Kidney capillary endothelial cell (primary cell): Measurements from ENCODE around the gene IL32.

Experiments
- DNase-seq: peaks from one replicate; pipeline ENCODE4 v3.0.0-alpha.2; 2018; ENCODE audit warnings: low spot score

Gene IL32

DNA sequence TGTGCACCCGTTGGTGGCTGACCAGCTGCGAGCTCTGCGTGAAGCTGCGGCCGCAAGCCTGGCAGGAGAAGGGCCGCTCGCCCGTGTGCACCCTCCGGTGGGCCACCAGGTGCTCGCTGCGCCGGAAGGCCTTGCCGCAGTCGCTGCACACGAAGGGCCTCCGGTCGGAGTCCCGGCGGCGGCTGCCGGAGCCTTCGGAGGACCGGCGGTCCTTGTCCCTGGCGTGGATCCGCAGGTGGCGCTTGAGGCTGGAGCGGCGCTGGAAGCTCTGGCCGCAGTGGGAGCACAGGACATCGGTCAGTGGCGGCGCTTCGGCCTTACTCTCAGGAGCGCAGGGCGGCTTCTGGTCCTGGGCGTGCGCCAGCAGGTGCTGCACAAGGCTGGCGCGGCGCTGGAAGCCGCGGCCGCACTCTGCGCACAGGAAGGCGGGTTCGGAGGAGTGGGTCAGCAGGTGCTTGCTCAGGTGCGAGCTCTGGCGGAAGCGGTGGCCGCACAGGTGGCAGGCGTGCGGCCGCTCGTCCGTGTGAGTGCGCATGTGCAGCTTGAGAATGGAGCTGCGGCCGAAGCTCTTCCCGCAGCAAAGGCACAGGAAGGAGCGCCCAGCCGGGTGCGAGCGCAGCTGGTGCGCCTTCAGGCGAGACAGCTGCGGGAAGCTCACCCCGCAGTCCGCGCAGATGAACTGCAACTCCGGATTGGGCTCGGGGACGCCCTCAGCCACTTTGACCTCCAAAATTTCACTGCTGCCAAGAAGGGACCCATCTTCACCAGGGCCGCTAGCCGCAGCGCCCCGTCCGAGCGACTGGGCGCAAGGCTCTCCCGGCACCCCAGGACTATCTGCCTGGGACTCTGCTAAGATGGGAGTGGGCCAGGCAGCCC lies 24.5 kb downstream of the IL32 start:
- no peak for DNase-seq

DNA sequence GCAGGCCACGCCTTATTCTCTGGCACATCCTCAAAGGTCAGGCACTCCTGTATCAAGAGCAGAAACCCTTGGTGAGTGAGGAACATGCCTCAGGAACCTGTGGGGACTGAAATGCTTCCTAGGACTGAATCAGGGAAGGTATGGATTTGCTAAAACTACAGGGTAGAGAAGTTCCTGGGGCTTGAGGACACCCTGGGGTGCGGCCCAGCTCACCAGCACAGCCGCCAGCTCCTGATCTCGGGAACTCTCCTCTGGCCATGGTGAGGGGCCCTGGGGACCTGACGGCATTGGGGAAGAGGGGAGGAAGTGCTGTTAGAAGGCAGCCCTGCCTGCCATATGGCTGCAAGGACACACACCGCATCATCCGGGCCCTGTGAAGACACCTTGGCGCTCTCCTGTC lies 26.1 kb downstream of the IL32 start:
- no peak for DNase-seq

DNA sequence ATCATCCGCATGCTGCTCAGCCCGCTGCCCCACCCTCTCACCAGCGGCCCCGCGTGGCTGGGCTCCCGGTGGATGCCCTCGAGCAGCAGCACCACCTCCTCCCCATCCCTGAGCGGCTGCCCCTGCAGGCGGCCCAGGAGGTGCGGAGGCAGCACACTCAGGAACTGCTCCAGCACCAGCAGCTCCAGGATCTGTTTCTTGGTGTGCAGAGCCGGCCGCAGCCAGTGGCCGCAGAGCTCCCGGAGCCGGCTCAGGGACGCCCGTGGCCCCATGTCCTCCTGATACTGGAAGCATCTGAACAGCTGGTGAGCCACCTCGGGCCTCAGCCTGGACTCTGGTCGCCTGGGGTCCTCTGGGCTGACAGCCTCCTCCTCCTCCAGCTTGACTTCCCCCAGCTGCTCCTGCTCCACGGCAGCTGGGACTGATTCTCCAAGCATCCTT lies 27.1 kb downstream of the IL32 start:
- no peak for DNase-seq

DNA sequence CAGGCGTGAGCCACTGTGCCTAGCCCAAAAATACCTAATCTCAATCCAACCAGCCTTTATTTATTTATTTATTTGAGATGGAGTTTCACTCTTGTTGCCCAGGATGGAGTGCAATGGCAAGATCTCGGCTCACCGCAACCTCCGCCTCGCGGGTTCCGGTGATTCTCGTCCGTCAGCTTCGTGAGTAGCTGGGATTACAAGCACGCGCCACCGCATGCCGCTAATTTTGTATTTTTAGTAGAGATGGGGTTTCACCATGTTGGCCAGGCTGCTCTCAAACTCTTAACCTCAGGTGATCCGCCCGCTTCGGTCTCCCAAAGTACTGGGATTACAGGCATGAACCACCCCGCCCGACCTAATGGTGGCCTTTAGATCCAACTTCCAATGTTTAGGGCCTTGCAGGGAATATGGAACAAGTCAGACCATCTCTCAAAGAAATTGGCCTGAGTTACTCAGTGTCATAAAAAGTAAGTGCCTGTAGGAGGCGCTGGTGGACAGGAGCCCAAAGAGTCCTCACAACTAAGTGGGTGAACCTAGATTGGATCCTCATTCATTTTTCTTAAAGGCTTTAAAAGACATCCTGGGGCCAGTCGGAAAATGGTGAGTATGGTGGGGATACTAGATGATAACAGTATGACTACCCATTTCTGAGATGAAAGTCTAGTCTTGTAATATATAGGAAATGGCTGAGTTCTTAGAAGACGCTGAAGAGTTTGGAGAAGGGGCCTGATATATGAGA lies 29.0 kb downstream of the IL32 start:
- DNase-seq = peak; percentile 69

DNA sequence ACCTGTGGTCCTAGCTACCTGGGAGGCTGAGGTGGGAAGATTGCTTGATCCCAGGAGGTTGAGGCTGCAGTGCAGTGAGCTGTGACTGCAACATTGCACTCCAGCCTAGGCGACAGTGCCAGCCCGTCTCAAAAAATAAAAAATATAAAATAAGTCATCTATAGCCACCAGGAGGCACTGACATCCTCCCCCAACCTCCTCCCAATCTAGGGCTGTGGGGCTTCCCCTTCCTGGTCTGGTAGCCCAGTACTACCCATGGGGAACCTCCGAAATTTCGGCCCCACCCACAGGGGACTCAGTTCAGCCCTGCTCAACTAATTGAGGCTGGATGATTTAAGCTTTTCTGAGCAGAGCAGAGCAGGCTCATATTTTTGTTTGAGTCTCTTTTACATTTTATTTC lies 30.4 kb downstream of the IL32 start:
- no peak for DNase-seq

DNA sequence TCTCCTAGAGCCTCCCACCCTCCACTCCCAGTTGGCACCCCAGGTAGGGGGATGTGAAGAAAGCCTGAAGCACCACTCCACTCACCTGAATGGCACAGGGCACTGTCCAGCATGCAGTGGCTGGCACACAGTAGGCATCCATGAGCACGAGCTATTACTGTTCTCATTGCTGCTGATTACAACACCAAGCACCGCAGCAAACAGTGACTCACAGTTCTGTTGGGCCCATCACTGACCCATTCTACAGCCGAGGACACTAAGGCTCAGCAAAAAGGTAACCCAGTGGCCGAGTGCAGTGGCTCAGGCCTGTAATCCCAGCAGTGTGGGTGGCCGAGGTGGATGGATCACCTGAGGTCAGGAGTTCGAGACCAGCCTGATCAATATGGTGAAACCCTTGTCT lies 30.9 kb downstream of the IL32 start:
- DNase-seq = no peak

DNA sequence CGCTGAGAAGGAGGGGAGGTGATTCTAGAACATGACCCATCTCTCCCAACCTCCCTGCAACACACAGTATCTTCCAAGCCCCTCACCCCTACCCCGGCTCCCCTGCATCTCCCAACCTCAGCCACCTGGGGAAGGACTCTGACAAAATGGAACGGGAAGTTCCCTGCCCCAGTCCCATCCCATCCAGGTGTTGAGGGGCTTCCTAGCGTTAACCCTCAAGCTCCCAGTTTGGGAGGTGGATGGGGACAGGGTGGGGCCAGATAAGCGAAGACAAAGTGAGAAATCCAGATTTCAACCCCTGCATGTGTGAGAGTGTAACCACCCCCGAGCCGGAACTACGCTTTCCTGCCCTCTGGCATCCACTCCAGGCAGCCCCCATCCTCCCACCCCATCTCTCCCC lies 31.8 kb downstream of the IL32 start:
- no peak for DNase-seq

DNA sequence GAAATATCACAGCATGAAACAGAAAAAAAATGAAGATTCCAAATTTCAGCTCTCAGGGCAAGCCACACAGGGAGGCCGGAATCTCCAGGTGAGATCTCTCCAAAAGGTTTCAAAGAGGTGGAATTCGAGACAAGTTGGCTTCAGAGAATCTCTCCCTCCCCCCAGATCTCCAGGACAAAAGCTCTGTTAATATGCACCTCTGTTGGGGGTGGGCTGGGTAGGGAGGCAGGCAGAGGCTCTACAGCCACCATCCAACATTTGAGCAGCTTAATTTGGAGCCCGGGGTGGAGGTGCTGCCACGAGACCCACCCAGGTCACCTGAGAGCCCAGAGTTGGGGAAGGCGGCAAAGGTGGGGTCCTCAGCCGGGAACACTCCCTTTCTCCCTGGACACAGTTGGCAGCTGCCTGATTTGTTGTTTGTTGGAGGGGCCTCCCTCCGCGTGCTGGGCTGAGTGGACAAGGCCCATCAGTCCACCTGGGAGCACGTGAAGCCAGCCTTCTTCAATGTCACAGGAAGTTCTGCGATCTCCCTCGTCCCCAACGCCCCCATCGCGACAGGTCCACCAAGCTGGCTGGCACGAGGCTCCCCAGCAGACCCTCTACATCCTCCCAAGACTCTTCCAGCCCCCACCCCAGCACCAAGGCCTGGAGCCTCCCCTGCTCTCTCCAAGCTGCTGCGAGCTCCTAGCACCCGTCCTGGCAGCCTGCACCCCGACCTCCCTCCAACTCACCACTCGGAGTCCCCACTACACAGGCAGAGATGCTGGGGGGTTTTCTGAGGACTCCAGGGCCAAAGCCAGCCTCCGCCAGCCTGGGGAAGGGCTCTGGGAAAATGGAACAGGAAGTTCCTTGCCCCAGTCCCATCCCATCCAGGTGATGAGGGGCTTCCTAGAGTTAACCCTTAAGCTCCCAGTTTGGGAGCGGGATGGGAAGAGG lies 33.3 kb downstream of the IL32 start, which contains the start of gene ZSCAN10:
ZSCAN10 (minus strand) TSS at position 836 of the 936 bp plus-strand sequence. CDS start 6,357 bp downstream, outside the sequence.
- DNase-seq = no peak

DNA sequence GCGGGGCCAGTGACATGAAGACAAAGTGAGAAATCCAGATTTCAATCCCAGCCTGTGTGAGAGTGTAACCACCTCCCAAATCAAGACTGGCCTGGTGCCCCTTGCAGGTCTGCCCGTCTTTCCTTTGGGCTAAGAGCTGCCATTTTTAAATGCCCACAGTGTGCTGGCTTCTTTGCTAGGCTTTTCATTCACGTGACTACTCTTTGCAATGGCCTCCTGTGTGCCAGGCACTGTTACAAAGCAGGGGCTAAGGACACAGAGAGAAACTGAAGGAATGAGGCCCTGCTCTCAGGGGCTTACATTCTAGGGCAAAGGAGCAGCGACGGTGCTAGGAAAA lies 33.9 kb downstream of the IL32 start:
- no peak for DNase-seq

DNA sequence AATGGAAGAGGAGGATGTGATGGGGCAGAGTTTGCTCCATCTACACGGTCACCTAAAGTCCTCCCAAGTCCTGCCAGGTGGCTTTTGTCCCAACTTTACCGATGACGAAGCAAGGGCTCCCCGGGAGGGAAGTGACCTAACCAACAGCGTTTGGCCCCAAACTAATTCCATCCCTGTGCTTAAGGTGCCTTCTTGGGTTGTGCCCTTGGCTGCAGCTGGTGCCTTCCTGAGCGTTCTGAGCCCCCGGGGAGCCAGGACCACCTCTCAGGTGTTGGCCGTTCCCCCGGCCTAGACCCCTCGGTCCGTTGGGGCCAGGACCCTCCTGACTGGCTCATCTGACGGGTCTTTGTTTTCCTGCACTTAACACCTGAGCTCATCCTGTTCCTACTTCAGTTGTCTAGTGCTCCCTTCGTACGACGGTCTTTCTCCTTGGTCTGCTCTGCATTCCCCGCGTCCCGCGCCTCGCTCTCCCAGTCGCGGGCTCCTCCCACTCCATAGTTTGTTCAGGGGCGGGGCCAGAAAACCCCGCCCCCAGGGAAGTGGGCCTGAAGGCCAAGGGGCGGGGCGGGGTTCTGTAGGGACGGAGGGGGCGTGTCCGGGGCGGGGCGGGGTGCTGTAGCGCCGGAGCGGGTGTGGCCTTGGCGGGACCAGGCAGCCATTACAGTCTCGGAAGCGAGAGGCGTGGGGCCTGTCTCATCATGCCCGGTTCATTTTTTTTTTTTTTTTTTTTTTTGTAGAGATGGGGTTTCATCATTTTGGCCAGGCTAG lies 34.5 kb downstream of the IL32 start:
- DNase-seq = peak; percentile 81

DNA sequence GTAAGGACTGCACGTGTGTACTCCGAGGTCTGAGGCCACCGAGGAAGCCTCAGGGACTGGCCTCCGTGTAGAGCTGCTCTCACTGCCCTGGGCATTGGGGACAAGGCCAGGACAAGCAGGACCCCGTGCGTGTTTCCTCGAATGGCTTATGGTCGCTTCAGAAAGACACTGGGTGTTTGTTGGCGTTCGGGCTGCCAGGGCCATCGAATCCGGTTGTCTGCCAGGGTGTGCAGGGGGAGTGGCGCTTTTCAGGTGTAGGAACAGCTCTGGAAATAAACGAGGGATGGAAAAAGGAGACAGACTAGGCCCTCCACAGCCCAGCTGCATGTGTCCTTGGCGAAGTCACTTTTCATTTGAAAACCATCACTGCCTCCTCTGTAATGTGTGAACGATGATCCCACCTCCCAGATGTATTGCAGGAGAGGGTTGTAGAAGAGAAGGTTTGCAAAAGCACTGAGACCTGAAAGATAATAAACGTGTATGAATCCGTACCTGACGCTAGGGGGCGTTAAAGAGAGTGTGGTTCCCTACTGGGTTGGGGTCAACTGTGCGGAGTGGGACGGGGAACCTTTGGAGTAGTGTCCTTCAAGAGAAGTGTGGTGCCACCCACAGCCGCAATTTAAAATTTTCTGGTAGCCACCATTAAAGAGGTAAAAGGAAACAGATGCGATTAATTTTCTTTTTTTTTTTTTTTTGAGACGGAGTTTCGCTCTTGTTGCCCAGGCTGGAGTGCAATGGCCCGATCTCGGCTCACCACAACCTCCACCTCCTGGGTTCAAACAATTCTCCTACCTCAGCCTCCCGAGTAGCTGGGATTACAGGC lies 35.8 kb downstream of the IL32 start:
- DNase-seq = peak; percentile 64

DNA sequence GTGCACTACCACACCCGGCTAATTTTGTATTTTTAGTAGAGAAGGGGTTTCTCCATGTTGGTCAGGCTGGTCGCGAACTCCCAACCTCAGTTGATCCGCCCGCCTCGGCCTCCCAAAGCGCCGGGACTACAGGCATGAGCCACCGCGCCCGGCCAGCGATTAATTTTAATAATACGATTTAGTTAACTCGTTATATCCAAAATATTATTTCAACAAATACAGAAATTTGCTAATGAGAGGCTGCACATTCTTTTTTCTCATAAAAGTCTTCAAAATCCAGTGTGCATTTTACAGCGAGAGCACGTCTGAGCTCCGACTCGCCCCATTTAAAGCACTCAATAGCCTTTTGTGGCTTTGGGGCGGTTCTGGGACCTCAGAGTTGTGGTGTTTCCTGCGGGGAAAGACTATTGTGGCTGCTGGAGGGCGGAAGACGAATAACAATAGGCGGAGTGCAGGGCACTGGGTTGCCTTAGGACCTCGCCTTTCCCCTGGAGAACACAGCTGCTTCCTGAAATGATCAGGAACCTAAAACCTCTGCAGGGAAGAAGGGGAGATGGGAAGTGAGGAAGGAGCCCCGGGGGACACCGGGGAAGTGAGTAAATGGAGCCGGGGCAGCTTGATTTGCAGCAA lies 36.5 kb downstream of the IL32 start:
- DNase-seq = peak; percentile 88

DNA sequence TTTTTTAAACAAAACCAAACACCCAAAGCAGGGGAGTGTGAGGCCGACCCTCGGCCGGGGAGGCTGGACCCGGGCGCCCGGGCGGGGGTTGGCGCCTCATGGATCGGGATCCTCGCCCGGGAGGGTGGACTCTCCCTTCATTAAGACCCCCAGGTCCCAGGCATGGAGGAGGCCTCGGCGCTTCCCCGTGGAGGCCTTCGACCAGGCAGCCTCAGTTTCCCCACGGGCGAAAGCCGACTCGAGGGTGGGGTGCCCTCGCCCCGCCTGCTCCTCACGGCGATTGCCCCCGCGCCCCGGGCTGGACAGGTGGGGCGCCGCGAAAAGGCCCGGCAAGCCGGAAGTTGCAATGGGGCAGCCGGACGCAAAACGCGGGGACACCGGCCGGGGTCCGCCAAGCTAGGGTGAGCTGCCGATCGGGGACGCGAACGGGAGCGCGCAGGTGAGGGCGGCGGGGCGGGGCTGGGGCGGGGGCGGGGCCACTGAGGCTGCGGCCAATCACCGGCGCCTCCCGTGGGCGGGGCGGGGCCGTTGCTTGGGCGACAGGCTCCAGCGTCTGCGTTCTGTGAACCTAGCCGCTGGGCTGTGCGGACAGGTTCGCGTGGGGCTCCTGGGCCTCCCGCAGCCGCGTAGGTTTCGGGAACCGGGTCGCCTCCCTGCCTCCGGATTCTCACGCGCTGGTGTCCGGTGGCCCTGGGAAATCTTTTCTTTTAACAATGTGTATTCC lies 40.9 kb downstream of the IL32 start:
- DNase-seq = peak; percentile 59

DNA sequence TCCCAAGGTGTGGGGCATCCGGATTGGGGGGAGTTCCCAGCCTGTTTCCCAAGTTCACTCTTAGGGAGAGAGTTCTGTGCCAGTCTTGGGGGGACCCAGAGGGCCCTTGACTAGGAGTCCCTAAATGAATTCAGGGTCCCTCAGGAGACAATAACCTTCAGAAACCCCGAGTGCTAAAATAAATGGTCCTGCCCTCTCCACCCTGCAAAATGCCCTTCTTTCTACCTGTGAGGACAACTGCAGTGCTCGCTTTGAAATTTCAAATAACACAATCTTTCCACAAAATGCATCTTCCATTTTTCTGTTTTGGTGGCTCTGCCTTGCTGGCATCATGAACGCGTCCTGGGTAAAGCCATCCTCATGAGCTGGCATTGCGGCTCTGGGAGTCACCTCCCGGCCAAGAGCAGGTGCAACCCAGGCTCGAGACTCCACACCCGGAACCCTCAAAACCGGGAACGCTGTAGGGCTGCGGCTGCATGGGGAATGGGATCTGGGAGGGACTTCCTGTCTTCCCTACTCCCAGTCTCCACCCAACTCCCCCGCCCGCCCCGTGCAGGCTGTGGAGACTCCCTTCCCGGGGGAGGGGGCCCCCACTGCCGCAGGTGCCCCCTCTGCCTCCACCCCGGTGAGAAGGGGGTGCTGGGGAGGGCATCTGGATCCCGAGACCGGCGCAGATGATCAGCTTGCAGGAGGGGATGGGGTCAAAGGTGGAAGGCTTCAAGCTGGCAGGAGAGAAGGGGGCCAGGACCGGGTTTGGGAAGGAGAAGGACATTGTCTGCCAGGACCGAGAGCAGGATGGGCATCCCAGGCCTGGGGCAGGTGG lies 46.8 kb downstream of the IL32 start, which contains the start of gene ZNF205:
ZNF205 (plus strand) TSS at position 529 of the 823 bp plus-strand sequence. CDS start 845 bp downstream, outside the sequence.
- DNase-seq = peak; percentile 64

DNA sequence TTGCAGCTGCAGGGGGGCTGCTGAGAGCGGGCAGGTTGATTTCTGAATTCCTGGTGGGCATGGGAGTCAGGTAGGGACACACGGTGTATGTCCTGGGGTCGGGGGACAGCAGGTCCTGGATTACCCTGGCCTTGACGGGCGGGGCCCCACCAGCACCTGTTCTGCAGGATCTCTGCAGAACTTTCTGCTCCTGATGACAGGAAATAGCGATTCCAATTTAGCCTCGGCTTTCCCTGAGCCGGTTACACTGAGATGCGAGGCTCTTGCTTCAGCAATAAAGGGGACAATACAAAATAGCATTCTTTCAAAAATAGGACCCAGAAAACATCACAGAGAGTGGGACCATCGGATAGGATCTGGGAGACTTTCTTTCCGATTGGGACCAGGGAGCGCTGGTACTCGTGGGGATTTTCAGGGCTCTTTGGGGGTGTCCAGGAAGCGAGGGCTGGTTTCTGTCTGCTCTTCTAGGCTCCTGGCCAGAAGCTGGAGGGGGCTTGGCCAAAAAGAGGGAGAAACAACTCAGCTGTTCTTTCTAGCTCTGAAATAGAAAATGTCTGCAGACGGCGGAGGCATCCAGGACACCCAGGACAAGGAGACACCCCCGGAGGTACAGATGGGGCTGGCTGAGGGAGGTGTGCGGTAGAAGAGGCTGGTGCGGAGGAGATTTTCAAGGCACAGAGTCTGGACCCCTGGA lies 47.6 kb downstream of the IL32 start:
- no peak for DNase-seq

DNA sequence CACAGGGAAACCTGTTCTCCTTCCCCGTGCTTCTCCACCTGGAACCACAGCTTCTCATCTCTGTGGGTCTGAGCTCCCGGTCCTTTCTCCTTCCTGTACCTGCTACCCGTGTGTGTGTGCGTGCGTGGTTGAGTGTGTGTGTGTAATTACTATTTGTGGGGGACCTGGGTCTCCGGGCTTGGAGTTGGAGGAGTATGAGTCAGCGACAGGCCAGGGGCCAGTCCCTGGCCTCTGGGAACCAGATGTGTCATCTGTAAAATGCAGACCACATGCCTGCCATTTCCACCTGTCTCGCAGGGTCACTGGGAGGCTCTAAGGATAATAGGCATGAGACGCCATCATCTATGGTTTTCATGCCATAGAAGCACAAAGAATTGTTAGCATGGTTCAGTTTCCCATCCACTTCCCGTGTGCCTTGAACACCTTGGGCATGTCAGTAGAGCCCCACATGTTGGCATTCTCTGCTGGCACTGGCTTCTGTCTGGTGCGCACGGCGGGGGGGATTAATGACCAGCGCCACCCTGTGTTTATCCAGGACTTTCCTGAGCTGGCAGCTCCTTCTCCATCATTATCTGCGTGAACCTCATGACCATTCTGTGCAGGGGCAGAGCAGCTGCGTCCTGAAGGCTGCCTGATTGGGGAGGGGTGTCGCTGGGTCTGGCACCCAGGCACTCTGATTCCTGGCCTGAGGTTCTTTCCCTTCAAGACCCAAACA lies 48.5 kb downstream of the IL32 start:
- DNase-seq = no peak

DNA sequence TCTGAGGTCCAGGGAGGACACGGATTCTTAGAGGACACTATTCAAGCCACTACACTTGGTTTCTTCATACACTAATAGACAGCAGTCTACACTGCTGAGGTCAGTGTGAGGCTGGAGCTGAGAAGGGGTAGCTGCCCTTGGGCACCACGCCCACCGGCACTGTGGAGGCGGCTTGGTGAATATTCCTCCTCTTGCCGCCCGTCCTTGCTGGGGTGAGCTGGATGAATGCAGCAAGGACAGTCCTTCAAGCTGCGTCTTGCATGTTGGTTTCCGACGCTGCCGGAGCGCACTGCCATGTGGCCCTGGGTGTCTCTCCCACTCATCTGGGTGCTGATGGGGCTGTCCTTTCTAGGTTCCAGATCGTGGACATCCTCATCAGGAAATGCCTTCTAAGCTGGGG lies 49.6 kb downstream of the IL32 start:
- no peak for DNase-seq
